Neural cell (in vitro differentiated cells): ENCODE data around the gene MAMDC4. TPM values are rescaled to one million over a fixed set of nuclear protein-coding genes. Genes with fewer than 3 reads are reported as not detected.

Experiments used
- H2AFZ ChIP-seq: fragments of 200-600, 300-800 bp; sonication (generic), shearing (Covaris generic); 2 replicates; pipeline ENCODE4 v1.6.0; 2014; ENCODE audit warnings: low read depth, mild to moderate bottlenecking, antibody characterized with exemption, low read length, moderate library complexity
- H3F3A ChIP-seq: fragments of 200-600 bp; shearing (Covaris generic); 2 replicates; pipeline ENCODE4 v1.6.1; 2016; ENCODE audit warnings: mild to moderate bottlenecking, moderate library complexity, mixed read lengths, antibody characterized with exemption, low read length; ENCODE audit not compliant: insufficient read depth, poor library complexity, severe bottlenecking
- H3K27ac ChIP-seq: fragments of 200-600, 300-800 bp; sonication (generic), shearing (Covaris generic); 2 replicates; pipeline ENCODE4 v1.5.1; 2014; ENCODE audit warnings: mild to moderate bottlenecking, low read length, moderate library complexity
- H3K27me3 ChIP-seq: fragments of 300-800, 200-600 bp; sonication (generic), shearing (Covaris generic); 2 replicates; pipeline ENCODE4 v1.6.0; 2014; ENCODE audit warnings: mild to moderate bottlenecking, low read depth, low read length, moderate library complexity; ENCODE audit not compliant: insufficient read depth
- H3K36me3 ChIP-seq: fragments of 300-800, 200-600 bp; sonication (generic), shearing (Covaris generic); 2 replicates; pipeline ENCODE4 v1.5.1; 2014; ENCODE audit warnings: mild to moderate bottlenecking, antibody characterized with exemption, low read length, moderate library complexity; ENCODE audit not compliant: insufficient read depth
- H3K4me2 ChIP-seq: fragments of 300-800, 200-600 bp; sonication (generic), shearing (Covaris generic); 2 replicates; pipeline ENCODE4 v1.6.0; 2014; ENCODE audit warnings: mild to moderate bottlenecking, low read length
- H3K4me3 ChIP-seq: fragments of 300-800, 200-600 bp; sonication (generic), shearing (Covaris generic); 2 replicates; pipeline ENCODE4 v1.5.1; 2014; ENCODE audit warnings: mild to moderate bottlenecking, low read length, moderate library complexity
- H3K79me2 ChIP-seq: fragments of 200-600 bp; shearing (Covaris generic); replicated peaks from 2 replicates; pipeline ENCODE4 v1.6.0; 2014; ENCODE audit warnings: mild to moderate bottlenecking, low read length, moderate library complexity; ENCODE audit not compliant: insufficient read depth
- H3K9ac ChIP-seq: fragments of 300-800, 200-600 bp; sonication (generic), shearing (Covaris generic); 2 replicates; pipeline ENCODE4 v1.6.1; 2016; ENCODE audit warnings: mild to moderate bottlenecking, low read length, mixed read lengths
- H3K9me2 ChIP-seq: fragments of 200-600 bp; shearing (Covaris generic); 2 replicates; pipeline ENCODE4 v1.6.1; 2016; ENCODE audit warnings: mild to moderate bottlenecking, low read length, mixed read lengths; ENCODE audit not compliant: insufficient read depth
- H3K9me3 ChIP-seq: fragments of 200-600, 300-800 bp; sonication (generic), shearing (Covaris generic); 2 replicates; pipeline ENCODE4 v1.6.1; 2016; ENCODE audit warnings: mild to moderate bottlenecking, mixed run types, low read length, moderate library complexity, mixed read lengths
- H4K20me1 ChIP-seq: fragments of 200-600 bp; shearing (Covaris generic); 2 replicates; pipeline ENCODE4 v1.6.1; 2016; ENCODE audit warnings: mild to moderate bottlenecking, mixed run types; ENCODE audit not compliant: insufficient read depth
- CTCF ChIP-seq: fragments of 450-650 bp; IDR thresholded peaks from 2 replicates; pipeline ENCODE4 v1.5.1; 2014; ENCODE audit warnings: antibody characterized with exemption, mild to moderate bottlenecking, moderate library complexity; ENCODE audit not compliant: poor library complexity, severe bottlenecking
- EP300 ChIP-seq: fragments of 450-650 bp; conservative IDR thresholded peaks from 2 replicates; pipeline ENCODE4 v1.6.1; 2014; ENCODE audit warnings: antibody characterized with exemption, mild to moderate bottlenecking, moderate library complexity; ENCODE audit not compliant: poor library complexity, severe bottlenecking
- EZH2 ChIP-seq: fragments of 200-600, 300-800 bp; shearing (Covaris generic), sonication (generic); IDR thresholded peaks from 2 replicates; pipeline ENCODE4 v1.6.1; 2014; ENCODE audit warnings: antibody characterized with exemption, low read length, borderline replicate concordance, mild to moderate bottlenecking; ENCODE audit not compliant: insufficient read depth, poor library complexity, severe bottlenecking
- MXI1 ChIP-seq: fragments of 450-650 bp; conservative IDR thresholded peaks from 2 replicates; pipeline ENCODE4 v1.6.1; 2014; ENCODE audit warnings: antibody characterized with exemption, mild to moderate bottlenecking; ENCODE audit not compliant: poor library complexity, severe bottlenecking
- POLR2AphosphoS5 ChIP-seq: IDR thresholded peaks from 2 replicates; pipeline ENCODE4 v1.6.1; 2012
- RAD21 ChIP-seq: fragments of 450-650 bp; conservative IDR thresholded peaks from 2 replicates; pipeline ENCODE4 v1.6.1; 2014; ENCODE audit warnings: antibody characterized with exemption, mild to moderate bottlenecking, moderate library complexity
- REST ChIP-seq: IDR thresholded peaks from 2 replicates; pipeline ENCODE4 v1.6.1; 2012; ENCODE audit warnings: borderline replicate concordance
- SMC3 ChIP-seq: fragments of 450-650 bp; conservative IDR thresholded peaks from 2 replicates; pipeline ENCODE4 v1.6.1; 2014; ENCODE audit warnings: antibody characterized with exemption, mild to moderate bottlenecking, moderate library complexity; ENCODE audit not compliant: poor library complexity
- TAF1 ChIP-seq: IDR thresholded peaks from 2 replicates; pipeline ENCODE4 v1.6.1; 2012; ENCODE audit warnings: low read depth
- polyA plus RNA-seq: library from polyadenylated mRNA; depleted of rRNA; stranded (reverse); fragments of >200 nt; gene quantifications from 2 replicates; pipeline ENCODE4 v1.2.3, GENCODE V29; 2014

MAMDC4 gene
- polyA plus RNA-seq, 1 donor from 2014 or later, result 13.1 TPM

- H3K4me2 ChIP-seq, result no peak overlapping the region
- no peak overlapping the region for H3K9ac ChIP-seq
- no peaks in the 10 kb centered on the region for H3F3A ChIP-seq
- TF ChIP-seq REST (no peak), EZH2 (no peak), EP300 (no peak), SMC3 (no peak), TAF1 (no peak), CTCF (no peak), POLR2AphosphoS5 (no peak), RAD21 (no peak), MXI1 (no peak)
- H3K27ac ChIP-seq, result no peak overlapping the region
- no peaks in the 10 kb centered on the region for H3K79me2 ChIP-seq
- H3K9me3 ChIP-seq, result no peaks in the 10 kb centered on the region
- no peaks in the 10 kb centered on the region for H4K20me1 ChIP-seq
- H3K36me3 ChIP-seq, result peaks cover 7% of the 10 kb centered on the region
- H3K9me2 ChIP-seq, result no peaks in the 10 kb centered on the region
- no peaks in the 10 kb centered on the region for H3K27me3 ChIP-seq
- H3K4me3 ChIP-seq, result no peak overlapping the region
- H2AFZ ChIP-seq, result no peak overlapping the region
Measured at GRCh38 chr9:136826188-136826541, 26.0 kb upstream of the MAMDC4 start.

- H3K36me3 ChIP-seq, result peaks cover 7% of the 10 kb centered on the region
- no peaks in the 10 kb centered on the region for H3F3A ChIP-seq
- H3K79me2 ChIP-seq, result no peaks in the 10 kb centered on the region
- no peak overlapping the region for H3K9ac ChIP-seq
- H3K4me2 ChIP-seq, result no peak overlapping the region
- no peak overlapping the region for H3K4me3 ChIP-seq
- no peak overlapping the region for H2AFZ ChIP-seq
- H3K9me3 ChIP-seq, result no peaks in the 10 kb centered on the region
- TF ChIP-seq POLR2AphosphoS5, result no peak
- TF ChIP-seq REST, result no peak
- no peak for TF ChIP-seq SMC3
- no peaks in the 10 kb centered on the region for H4K20me1 ChIP-seq
- H3K9me2 ChIP-seq, result no peaks in the 10 kb centered on the region
- H3K27me3 ChIP-seq, result no peaks in the 10 kb centered on the region
- H3K27ac ChIP-seq, result no peak overlapping the region
Measured at GRCh38 chr9:136826703-136827582, 25.2 kb upstream of the MAMDC4 start.
